H9 (cell line): Measurements from ENCODE around the gene CFAP90. TPM values are rescaled to one million over a fixed set of nuclear protein-coding genes. Genes with fewer than 3 reads are reported as not detected.

ENCODE experiments used
- DNase-seq: peaks from one replicate; pipeline ENCODE4 v3.0.0-alpha.2; 2017
- H2AFZ ChIP-seq: one replicate; pipeline ENCODE4 v1.6.1; 2013; ENCODE audit warnings: mild to moderate bottlenecking, low read length, control low read depth, moderate library complexity
- H2AK5ac ChIP-seq: 2 replicates; pipeline ENCODE4 v1.6.1; 2013; ENCODE audit warnings: low read length, control low read depth, mixed read lengths; ENCODE audit not compliant: insufficient read length
- H2BK120ac ChIP-seq: one replicate; pipeline ENCODE4 v1.6.1; 2013; ENCODE audit warnings: low read depth, mild to moderate bottlenecking, low read length, control low read depth, inconsistent platforms; ENCODE audit not compliant: poor library complexity, severe bottlenecking
- H2BK12ac ChIP-seq: 2 replicates; pipeline ENCODE4 v1.6.1; 2013; ENCODE audit warnings: low read length, control low read depth, mixed read lengths, low read depth; ENCODE audit not compliant: insufficient read length
- H2BK15ac ChIP-seq: 2 replicates; pipeline ENCODE4 v1.6.1; 2013; ENCODE audit warnings: low read depth, low read length, control low read depth
- H2BK20ac ChIP-seq: one replicate; pipeline ENCODE4 v1.6.1; 2013; ENCODE audit warnings: low read depth, mild to moderate bottlenecking, low read length, control low read depth, inconsistent platforms; ENCODE audit not compliant: poor library complexity, severe bottlenecking
- H2BK5ac ChIP-seq: 2 replicates; pipeline ENCODE4 v1.6.1; 2013; ENCODE audit warnings: low read length, control low read depth, mixed read lengths; ENCODE audit not compliant: insufficient read length
- H3K14ac ChIP-seq: 2 replicates; pipeline ENCODE4 v1.6.1; 2013; ENCODE audit warnings: low read length, control low read depth; ENCODE audit not compliant: insufficient read depth
- H3K18ac ChIP-seq: 2 replicates; pipeline ENCODE4 v1.6.1; 2013; ENCODE audit warnings: low read depth, mild to moderate bottlenecking, mixed read lengths, low read length, control low read depth; ENCODE audit not compliant: insufficient read length
- H3K23ac ChIP-seq: 2 replicates; pipeline ENCODE4 v1.6.1; 2013; ENCODE audit warnings: low read length, control low read depth, mixed read lengths, low read depth; ENCODE audit not compliant: insufficient read length
- H3K23me2 ChIP-seq: 2 replicates; pipeline ENCODE4 v1.6.1; 2013; ENCODE audit warnings: low read depth, mild to moderate bottlenecking, mixed read lengths, low read length, control low read depth; ENCODE audit not compliant: insufficient read length, poor library complexity, severe bottlenecking
- H3K27ac ChIP-seq: 2 replicates; pipeline ENCODE4 v1.5.1; 2013; ENCODE audit warnings: low read length, control low read depth, mixed read lengths, low read depth; ENCODE audit not compliant: insufficient read length
- H3K27me3 ChIP-seq: 2 replicates; pipeline ENCODE4 v1.6.1; 2013; ENCODE audit warnings: low read length, control low read depth, inconsistent platforms; ENCODE audit not compliant: insufficient read depth
- H3K4ac ChIP-seq: 2 replicates; pipeline ENCODE4 v1.6.1; 2013; ENCODE audit warnings: low read depth, mild to moderate bottlenecking, control low read depth, inconsistent platforms, low read length, moderate library complexity
- H3K4me1 ChIP-seq: 2 replicates; pipeline ENCODE4 v1.6.1; 2013; ENCODE audit warnings: low read length, control low read depth, inconsistent platforms; ENCODE audit not compliant: insufficient read depth
- H3K4me2 ChIP-seq: 2 replicates; pipeline ENCODE4 v1.6.1; 2013; ENCODE audit warnings: low read length, control low read depth, mixed read lengths; ENCODE audit not compliant: insufficient read length, insufficient read depth
- H3K56ac ChIP-seq: 2 replicates; pipeline ENCODE4 v1.6.1; 2013; ENCODE audit warnings: low read depth, mild to moderate bottlenecking, mixed read lengths, low read length, control low read depth; ENCODE audit not compliant: insufficient read length
- H3K79me1 ChIP-seq: 2 replicates; pipeline ENCODE4 v1.6.1; 2013; ENCODE audit warnings: low read depth, mild to moderate bottlenecking, moderate library complexity, low read length, control low read depth, inconsistent platforms; ENCODE audit not compliant: insufficient read depth, poor library complexity, severe bottlenecking
- H3K79me2 ChIP-seq: 2 replicates; pipeline ENCODE4 v1.6.1; 2013; ENCODE audit warnings: low read length, control low read depth, inconsistent platforms; ENCODE audit not compliant: insufficient read depth
- H3K9ac ChIP-seq: 2 replicates; pipeline ENCODE4 v1.6.1; 2013; ENCODE audit warnings: low read length, control low read depth, mixed read lengths; ENCODE audit not compliant: insufficient read length; ENCODE audit errors: extremely low read depth
- H3K9me3 ChIP-seq: one replicate; pipeline ENCODE4 v1.6.1; 2013; ENCODE audit warnings: low read depth, low read length, inconsistent platforms; ENCODE audit not compliant: control insufficient read depth
- H3T11ph ChIP-seq: one replicate; pipeline ENCODE4 v1.6.1; 2013; ENCODE audit warnings: mild to moderate bottlenecking, low read length, control low read depth, inconsistent platforms
- H4K20me1 ChIP-seq: one replicate; pipeline ENCODE4 v1.6.1; 2013; ENCODE audit not compliant: control insufficient read depth, insufficient read length, insufficient read depth
- H4K5ac ChIP-seq: 2 replicates; pipeline ENCODE4 v1.6.1; 2013; ENCODE audit warnings: low read depth, mild to moderate bottlenecking, mixed read lengths, low read length, control low read depth; ENCODE audit not compliant: insufficient read length
- H4K8ac ChIP-seq: replicated peaks from 2 replicates; pipeline ENCODE4 v1.6.1; 2013; ENCODE audit warnings: low read length, control low read depth, mixed read lengths, low read depth; ENCODE audit not compliant: insufficient read length
- H4K91ac ChIP-seq: 2 replicates; pipeline ENCODE4 v1.6.1; 2013; ENCODE audit warnings: low read depth, mild to moderate bottlenecking, moderate library complexity, mixed read lengths, low read length, control low read depth; ENCODE audit not compliant: insufficient read length
- H3K27ac Mint-ChIP-seq, 3 experiments: 2 replicates in 2 of 3; 3 replicates in 1 of 3; pipeline ENCODE4 v1.8.0; 2020 to 2021; ENCODE audit warnings: mixed read lengths in 3 of 3, mild to moderate bottlenecking in 1 of 3, moderate library complexity in 1 of 3
- H3K27me3 Mint-ChIP-seq: 2 replicates; pipeline ENCODE4 v1.8.0; 2021; ENCODE audit warnings: low read depth, mild to moderate bottlenecking, moderate library complexity, mixed read lengths
- H3K36me3 Mint-ChIP-seq, 3 experiments: 2 replicates in 2 of 3; 3 replicates in 1 of 3; pipeline ENCODE4 v1.8.0; 2020 to 2021; ENCODE audit warnings: low read depth in 3 of 3, mixed read lengths in 3 of 3; ENCODE audit not compliant: insufficient read depth in 1 of 3
- H3K4me1 Mint-ChIP-seq, 2 experiments: 2 replicates each; pipeline ENCODE4 v1.8.0; 2020; ENCODE audit warnings: mixed read lengths in 2 of 2
- H3K4me3 Mint-ChIP-seq, 2 experiments: 2 replicates in 1 of 2; 3 replicates in 1 of 2; pipeline ENCODE4 v1.8.0; 2020 to 2021; ENCODE audit warnings: mild to moderate bottlenecking in 2 of 2, mixed read lengths in 2 of 2, moderate library complexity in 1 of 2
- H3K9me3 Mint-ChIP-seq, 2 experiments: 2 replicates in 1 of 2; 3 replicates in 1 of 2; pipeline ENCODE4 v1.8.0; 2020; ENCODE audit warnings: mild to moderate bottlenecking in 2 of 2, mixed read lengths in 2 of 2, moderate library complexity in 1 of 2
- WGBS: extraction: QIAGEN DNeasy Blood & Tissue Kit; methylation state at CpG from one replicate; pipeline ENCODE4 v1.1.7; 2013; ENCODE audit warnings: missing lambda C conversion rate, low lambda C conversion rate, mixed read lengths; ENCODE audit not compliant: insufficient read length; ENCODE audit errors: extremely low coverage; 5-methylcytosine and 5-hydroxymethylcytosine counted together
- total RNA-seq: library from RNA; stranded (reverse); gene quantifications from 2 replicates; pipeline ENCODE4 v1.2.1, GENCODE V29; 2021
- TF ChIP-seq, protein P1 (sequence below): fragments of 200-600 bp; sonication (generic); conservative IDR thresholded peaks from 3 replicates; pipeline ENCODE4 v1.8.0; 2021; ENCODE audit warnings: antibody characterized with exemption, mild to moderate bottlenecking

Gene CFAP90
- total RNA-seq, 1 experiment from 2014 or later: 0.44 TPM

DNA sequence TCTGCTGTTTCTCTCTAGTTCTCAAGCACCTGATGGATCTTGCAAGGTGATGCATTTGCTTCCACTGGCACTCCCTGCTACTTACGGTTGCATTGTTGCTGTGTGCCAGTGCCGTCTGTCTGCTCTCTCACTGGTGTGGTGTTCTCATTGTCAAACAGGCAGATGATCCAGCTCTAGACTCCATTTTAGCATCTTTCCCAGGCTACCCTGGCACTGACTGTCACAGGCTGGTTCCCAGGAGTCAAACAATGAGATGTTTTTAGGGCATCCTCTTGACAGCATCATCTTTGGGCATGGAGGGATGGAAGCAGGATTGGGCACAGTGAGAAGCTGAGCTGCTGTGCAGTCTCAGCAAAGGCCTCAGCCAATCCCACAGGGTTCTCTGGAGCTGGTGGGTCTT lies 30.9 kb upstream of the CFAP90 start:
- no peaks in the 10 kb centered on the region for H3K9me3 Mint-ChIP-seq
- no peak overlapping the region for H3K4me3 Mint-ChIP-seq
- Histone ChIP-seq H2BK120ac (no peak overlapping the region), H2BK20ac (no peak overlapping the region), H2BK15ac (no peak overlapping the region), H2BK12ac (no peak overlapping the region), H3K27me3 (no peaks in the 10 kb centered on the region), H3K23ac (no peak overlapping the region), H3T11ph (no peak overlapping the region), H3K4me1 (no peaks in the 10 kb centered on the region), H2BK5ac (no peak overlapping the region), H3K23me2 (no peaks in the 10 kb centered on the region), H3K9me3 (no peaks in the 10 kb centered on the region), H3K79me2 (no peaks in the 10 kb centered on the region), H3K27ac (no peak overlapping the region), H3K18ac (no peak overlapping the region), H3K14ac (no peak overlapping the region), H4K5ac (no peak overlapping the region), H2AFZ (no peak overlapping the region), H4K20me1 (no peaks in the 10 kb centered on the region), H2AK5ac (no peak overlapping the region), H3K56ac (no peak overlapping the region), H4K8ac (no peak overlapping the region), H3K79me1 (no peaks in the 10 kb centered on the region), H3K4ac (no peak overlapping the region), H3K4me2 (no peak overlapping the region), H3K9ac (no peak overlapping the region), H4K91ac (no peak overlapping the region)
- H3K27me3 Mint-ChIP-seq: no peaks in the 10 kb centered on the region
- WGBS: no CpG with 5 or more reads among the region's 2 CpGs
- H3K4me1 Mint-ChIP-seq: no peaks in the 10 kb centered on the region
- TF ChIP-seq, protein P1, sequence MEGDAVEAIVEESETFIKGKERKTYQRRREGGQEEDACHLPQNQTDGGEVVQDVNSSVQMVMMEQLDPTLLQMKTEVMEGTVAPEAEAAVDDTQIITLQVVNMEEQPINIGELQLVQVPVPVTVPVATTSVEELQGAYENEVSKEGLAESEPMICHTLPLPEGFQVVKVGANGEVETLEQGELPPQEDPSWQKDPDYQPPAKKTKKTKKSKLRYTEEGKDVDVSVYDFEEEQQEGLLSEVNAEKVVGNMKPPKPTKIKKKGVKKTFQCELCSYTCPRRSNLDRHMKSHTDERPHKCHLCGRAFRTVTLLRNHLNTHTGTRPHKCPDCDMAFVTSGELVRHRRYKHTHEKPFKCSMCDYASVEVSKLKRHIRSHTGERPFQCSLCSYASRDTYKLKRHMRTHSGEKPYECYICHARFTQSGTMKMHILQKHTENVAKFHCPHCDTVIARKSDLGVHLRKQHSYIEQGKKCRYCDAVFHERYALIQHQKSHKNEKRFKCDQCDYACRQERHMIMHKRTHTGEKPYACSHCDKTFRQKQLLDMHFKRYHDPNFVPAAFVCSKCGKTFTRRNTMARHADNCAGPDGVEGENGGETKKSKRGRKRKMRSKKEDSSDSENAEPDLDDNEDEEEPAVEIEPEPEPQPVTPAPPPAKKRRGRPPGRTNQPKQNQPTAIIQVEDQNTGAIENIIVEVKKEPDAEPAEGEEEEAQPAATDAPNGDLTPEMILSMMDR: no peak
- peaks cover 32 to 82% (median 70%) of the 10 kb centered on the region in 3 experiments; a peak in 6 of 7 replicates for H3K36me3 Mint-ChIP-seq
- H3K27ac Mint-ChIP-seq: no peak overlapping the region
- no peak for DNase-seq
